Lower leg skin (tissue), 3 donors: ENCODE measurements around the gene NFE2L1.

Experiments used
- POLR2A ChIP-seq, 2 donors: fragments of 450-650 bp; IDR thresholded peaks; one replicate each; pipeline ENCODE4 v1.6.1; 2016 to 2017; ENCODE audit warnings: antibody characterized with exemption in 2 of 2, mild to moderate bottlenecking in 1 of 2, moderate library complexity in 1 of 2
- TF ChIP-seq, protein P1 (sequence below), 3 donors: fragments of 450-650 bp; IDR thresholded peaks; one replicate each; pipeline ENCODE4 v1.5.1; 2016; ENCODE audit warnings: antibody characterized with exemption in 3 of 3, mild to moderate bottlenecking in 3 of 3, moderate library complexity in 2 of 3

DNA sequence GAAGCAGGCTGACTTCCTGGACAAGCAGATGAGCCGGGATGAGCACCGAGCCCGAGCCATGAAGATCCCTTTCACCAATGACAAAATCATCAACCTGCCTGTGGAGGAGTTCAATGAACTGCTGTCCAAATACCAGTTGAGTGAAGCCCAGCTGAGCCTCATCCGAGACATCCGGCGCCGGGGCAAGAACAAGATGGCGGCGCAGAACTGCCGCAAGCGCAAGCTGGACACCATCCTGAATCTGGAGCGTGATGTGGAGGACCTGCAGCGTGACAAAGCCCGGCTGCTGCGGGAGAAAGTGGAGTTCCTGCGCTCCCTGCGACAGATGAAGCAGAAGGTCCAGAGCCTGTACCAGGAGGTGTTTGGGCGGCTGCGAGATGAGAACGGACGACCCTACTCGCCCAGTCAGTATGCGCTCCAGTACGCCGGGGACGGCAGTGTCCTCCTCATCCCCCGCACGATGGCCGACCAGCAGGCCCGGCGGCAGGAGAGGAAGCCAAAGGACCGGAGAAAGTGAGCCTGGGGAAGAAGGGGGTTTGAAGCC lies 11.0 kb downstream of the NFE2L1 start:
- TF ChIP-seq, protein P1, sequence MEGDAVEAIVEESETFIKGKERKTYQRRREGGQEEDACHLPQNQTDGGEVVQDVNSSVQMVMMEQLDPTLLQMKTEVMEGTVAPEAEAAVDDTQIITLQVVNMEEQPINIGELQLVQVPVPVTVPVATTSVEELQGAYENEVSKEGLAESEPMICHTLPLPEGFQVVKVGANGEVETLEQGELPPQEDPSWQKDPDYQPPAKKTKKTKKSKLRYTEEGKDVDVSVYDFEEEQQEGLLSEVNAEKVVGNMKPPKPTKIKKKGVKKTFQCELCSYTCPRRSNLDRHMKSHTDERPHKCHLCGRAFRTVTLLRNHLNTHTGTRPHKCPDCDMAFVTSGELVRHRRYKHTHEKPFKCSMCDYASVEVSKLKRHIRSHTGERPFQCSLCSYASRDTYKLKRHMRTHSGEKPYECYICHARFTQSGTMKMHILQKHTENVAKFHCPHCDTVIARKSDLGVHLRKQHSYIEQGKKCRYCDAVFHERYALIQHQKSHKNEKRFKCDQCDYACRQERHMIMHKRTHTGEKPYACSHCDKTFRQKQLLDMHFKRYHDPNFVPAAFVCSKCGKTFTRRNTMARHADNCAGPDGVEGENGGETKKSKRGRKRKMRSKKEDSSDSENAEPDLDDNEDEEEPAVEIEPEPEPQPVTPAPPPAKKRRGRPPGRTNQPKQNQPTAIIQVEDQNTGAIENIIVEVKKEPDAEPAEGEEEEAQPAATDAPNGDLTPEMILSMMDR (IDR thresholded peaks at IDR 0.05): no peak
- TF ChIP-seq POLR2A (IDR thresholded peaks at IDR 0.05): no peak
